GM12875 (cell line): ENCODE results near the gene CEACAM7.

Experiments used
- H3K4me3 ChIP-seq: one replicate; pipeline ENCODE4 v1.5.1; 2011; ENCODE audit warnings: low read depth, low read length, control low read depth
- TF ChIP-seq, protein P1 (sequence below): IDR thresholded peaks from 2 replicates; pipeline ENCODE4 v1.5.1; 2011; ENCODE audit warnings: low read depth, mild to moderate bottlenecking, control low read depth, inconsistent platforms, low read length, moderate library complexity, borderline replicate concordance; ENCODE audit not compliant: insufficient read depth

CEACAM7 gene

GRCh38 chr19:41688098-41688497 lies at the start of gene CEACAM7:
Gene CEACAM7, minus strand, starts transcription at chr19:41688270. Its CDS starts 105 bp downstream, at chr19:41688165.
- no peak within 1 kb of the TSS for H3K4me3 ChIP-seq
- TF ChIP-seq, protein P1, sequence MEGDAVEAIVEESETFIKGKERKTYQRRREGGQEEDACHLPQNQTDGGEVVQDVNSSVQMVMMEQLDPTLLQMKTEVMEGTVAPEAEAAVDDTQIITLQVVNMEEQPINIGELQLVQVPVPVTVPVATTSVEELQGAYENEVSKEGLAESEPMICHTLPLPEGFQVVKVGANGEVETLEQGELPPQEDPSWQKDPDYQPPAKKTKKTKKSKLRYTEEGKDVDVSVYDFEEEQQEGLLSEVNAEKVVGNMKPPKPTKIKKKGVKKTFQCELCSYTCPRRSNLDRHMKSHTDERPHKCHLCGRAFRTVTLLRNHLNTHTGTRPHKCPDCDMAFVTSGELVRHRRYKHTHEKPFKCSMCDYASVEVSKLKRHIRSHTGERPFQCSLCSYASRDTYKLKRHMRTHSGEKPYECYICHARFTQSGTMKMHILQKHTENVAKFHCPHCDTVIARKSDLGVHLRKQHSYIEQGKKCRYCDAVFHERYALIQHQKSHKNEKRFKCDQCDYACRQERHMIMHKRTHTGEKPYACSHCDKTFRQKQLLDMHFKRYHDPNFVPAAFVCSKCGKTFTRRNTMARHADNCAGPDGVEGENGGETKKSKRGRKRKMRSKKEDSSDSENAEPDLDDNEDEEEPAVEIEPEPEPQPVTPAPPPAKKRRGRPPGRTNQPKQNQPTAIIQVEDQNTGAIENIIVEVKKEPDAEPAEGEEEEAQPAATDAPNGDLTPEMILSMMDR, result no peak

GRCh38 chr19:41735071-41735600 lies 47.1 kb upstream of the CEACAM7 start:
- TF ChIP-seq, protein P1, result no peak
- H3K4me3 ChIP-seq, result no peak overlapping the region

- H3K4me3 ChIP-seq, result no peak overlapping the region
- TF ChIP-seq, protein P1, result no peak
Measured at GRCh38 chr19:41734585-41734984, 46.5 kb upstream of the CEACAM7 start.

DNA sequence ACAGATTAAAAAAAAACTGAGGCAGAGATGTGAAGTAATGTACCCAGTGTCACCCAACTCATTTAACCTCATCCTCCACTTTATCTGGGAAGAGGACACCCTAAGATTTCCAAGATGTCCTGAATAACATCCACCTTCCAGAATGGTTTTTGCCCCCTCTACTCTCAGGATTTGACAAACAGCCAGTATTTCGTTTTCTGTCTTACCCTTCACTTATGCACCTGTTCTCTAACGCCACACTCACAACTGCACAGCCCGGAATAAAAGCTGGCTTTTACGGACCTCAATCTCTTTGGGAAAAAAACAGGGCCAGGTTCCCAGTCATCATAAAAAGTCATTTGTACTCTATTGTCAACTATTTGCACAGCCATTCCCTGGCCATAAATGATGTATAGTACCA lies 46.1 kb upstream of the CEACAM7 start:
- TF ChIP-seq, protein P1, result no peak
- no peak overlapping the region for H3K4me3 ChIP-seq

DNA sequence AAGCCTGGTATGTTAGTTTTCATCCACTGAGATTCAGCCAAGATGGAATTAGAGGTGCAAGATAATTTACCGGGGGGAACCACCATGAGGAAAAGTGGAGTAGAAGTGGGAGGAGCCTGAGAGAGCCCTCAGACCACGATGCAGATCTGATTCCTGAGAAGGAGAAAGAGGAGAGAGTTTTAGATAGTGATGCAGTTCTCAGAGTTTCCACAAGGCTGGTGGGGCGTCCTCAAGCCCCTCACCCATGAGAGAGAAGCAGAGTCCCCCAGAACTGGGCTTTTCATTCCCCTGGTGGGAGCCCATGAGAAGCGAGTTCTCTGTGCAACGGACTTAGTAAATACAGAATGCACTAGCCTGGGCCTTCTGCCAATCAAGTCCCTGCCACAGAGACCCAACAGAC lies 38.4 kb upstream of the CEACAM7 start:
- TF ChIP-seq, protein P1, result no peak
- no peak overlapping the region for H3K4me3 ChIP-seq

- TF ChIP-seq, protein P1, result no peak
- H3K4me3 ChIP-seq, result no peak overlapping the region
Measured at GRCh38 chr19:41720103-41720502, 32.0 kb upstream of the CEACAM7 start.

- TF ChIP-seq, protein P1, result no peak
- H3K4me3 ChIP-seq, result no peak overlapping the region
Measured at GRCh38 chr19:41718761-41719160, 30.7 kb upstream of the CEACAM7 start.
